Mammary epithelial cell (primary cell): Measurements from ENCODE around the gene ITFG2.

Experiments
- CTCF ChIP-seq, 2 donors: IDR thresholded peaks in 1 of 2; conservative IDR thresholded peaks in 1 of 2; 2 replicates each; pipeline ENCODE4 v1.5.1; 2011 to 2012; ENCODE audit warnings: inconsistent platforms in 2 of 2, low read length in 2 of 2, mild to moderate bottlenecking in 2 of 2, control low read depth in 1 of 2, low read depth in 1 of 2; ENCODE audit not compliant: insufficient read depth in 1 of 2; ENCODE audit errors: extremely low read depth in 1 of 2
- EZH2 ChIP-seq: IDR thresholded peaks from 2 replicates; pipeline ENCODE4 v1.6.1; 2012; ENCODE audit warnings: low read length, inconsistent platforms, borderline replicate concordance

- no peak for TF ChIP-seq CTCF (conservative IDR thresholded peaks at IDR 0.05 in 1 of 2, IDR thresholded peaks at IDR 0.05 in 1 of 2; ENCODE audit: extremely low read depth in 1 of 2, insufficient read depth in 1 of 2, low read depth in 1 of 2, low read length in 2 of 2)
- TF ChIP-seq EZH2 = no peak
Measured at GRCh38 chr12:2824541-2824940, 12.1 kb downstream of the ITFG2 start.
